Loucy (cell line): ENCODE results near the gene VMAC.

Source experiments
- CTCF ChIP-seq: fragments of 200-600 bp; sonication (generic); conservative IDR thresholded peaks from 2 replicates; pipeline ENCODE4 v1.5.1; 2014; ENCODE audit warnings: mild to moderate bottlenecking, antibody characterized with exemption, low read length
- EZH2phosphoT487 ChIP-seq: fragments of 200-600 bp; IDR thresholded peaks from 2 replicates; pipeline ENCODE4 v1.6.1; 2018; ENCODE audit warnings: antibody characterized with exemption, mild to moderate bottlenecking, moderate library complexity, borderline replicate concordance

- TF ChIP-seq CTCF (no peak), EZH2phosphoT487 (no peak)
Measured at GRCh38 chr19:5950741-5951140, 46.1 kb downstream of the VMAC start.
